CD4-positive, alpha-beta memory T cell (primary cell): ENCODE measurements around the gene STARD5. TPM values are rescaled to one million over a fixed set of nuclear protein-coding genes. Genes with fewer than 3 reads are reported as not detected.

Experiments
- CTCF ChIA-PET: fragments of 350-600 bp; sonication (Branson Sonifier 250); formaldehyde crosslinking; loops from one replicate; lab custom pipeline; 2021; ENCODE audit warnings: inconsistent platforms; ENCODE audit not compliant: partially characterized antibody; lab: Charles Lee
- POLR2A ChIA-PET: fragments of 350-600 bp; sonication (Branson Sonifier 250); formaldehyde crosslinking; loops from one replicate; lab custom pipeline; 2021; ENCODE audit not compliant: partially characterized antibody; lab: Charles Lee
- DNase-seq, 5 donors: peaks; one replicate each; pipeline versions ENCODE4 v3.0.0 to v3.0.0-alpha.2; 2020 to 2022; ENCODE audit warnings: mixed read lengths in 1 of 5
- H3K27ac ChIP-seq: one replicate; pipeline ENCODE4 v1.7.0; 2013; ENCODE audit warnings: low read depth, low read length
- H3K27me3 ChIP-seq: 2 replicates; pipeline ENCODE4 v1.7.0; 2013; ENCODE audit warnings: mild to moderate bottlenecking, low read length, moderate library complexity; ENCODE audit not compliant: insufficient read depth
- H3K36me3 ChIP-seq: 2 replicates; pipeline ENCODE4 v1.7.0; 2013; ENCODE audit warnings: mild to moderate bottlenecking, low read length, moderate library complexity; ENCODE audit not compliant: insufficient read depth
- H3K4me1 ChIP-seq: 2 replicates; pipeline ENCODE4 v1.7.0; 2013; ENCODE audit warnings: mild to moderate bottlenecking, low read length, moderate library complexity; ENCODE audit not compliant: insufficient read depth
- H3K4me3 ChIP-seq, 2 donors: one replicate each; pipeline ENCODE4 v1.7.0; 2013; ENCODE audit warnings: low read length in 2 of 2, mild to moderate bottlenecking in 1 of 2
- H3K9me3 ChIP-seq, 2 donors: one replicate each; pipeline ENCODE4 v1.7.0; 2013; ENCODE audit warnings: low read length in 2 of 2, control low read depth in 1 of 2; ENCODE audit not compliant: control insufficient read depth in 1 of 2
- H3K27ac Mint-ChIP-seq, 7 donors: one replicate each; pipeline ENCODE4 v1.8.0; 2020 to 2021; ENCODE audit warnings: mixed read lengths in 7 of 7, mild to moderate bottlenecking in 6 of 7, inconsistent platforms in 3 of 7, moderate library complexity in 3 of 7
- H3K27me3 Mint-ChIP-seq, 2 donors: one replicate each; pipeline ENCODE4 v1.8.0; 2020 to 2021; ENCODE audit warnings: mixed read lengths in 2 of 2
- H3K36me3 Mint-ChIP-seq, 2 donors: one replicate each; pipeline ENCODE4 v1.8.0; 2020 to 2021; ENCODE audit warnings: mixed read lengths in 2 of 2, inconsistent platforms in 1 of 2, mild to moderate bottlenecking in 1 of 2
- H3K4me1 Mint-ChIP-seq, 4 donors: one replicate each; pipeline ENCODE4 v1.8.0; 2020 to 2021; ENCODE audit warnings: mixed read lengths in 4 of 4, mild to moderate bottlenecking in 1 of 4
- H3K4me3 Mint-ChIP-seq, 8 donors: one replicate each; pipeline ENCODE4 v1.8.0; 2020 to 2021; ENCODE audit warnings: mixed read lengths in 8 of 8, mild to moderate bottlenecking in 7 of 8, moderate library complexity in 6 of 8, inconsistent platforms in 3 of 8
- H3K9me3 Mint-ChIP-seq, 8 donors: one replicate each; pipeline ENCODE4 v1.8.0; 2020 to 2021; ENCODE audit warnings: mixed read lengths in 8 of 8, mild to moderate bottlenecking in 5 of 8, inconsistent platforms in 3 of 8, moderate library complexity in 1 of 8
- intact Hi-C: fragments of 100-400 bp; cut with micrococcal nuclease; formaldehyde crosslinking; loops from one replicate; pipeline ENCODE4 v1.15.1; 2023
- polyA plus RNA-seq, 2 donors: library from polyadenylated mRNA; unstranded; fragments of 300-500 nt; fragmentation: Illumina TruSeq; gene quantifications; one replicate each; pipeline ENCODE4 v1.2.3, GENCODE V29; 2021
- total RNA-seq, 2 experiments: library from RNA; stranded (reverse); gene quantifications; one replicate each; pipeline ENCODE4 v1.2.3, GENCODE V29; 2021

Gene STARD5
- total and polyA plus RNA-seq, 4 experiments from 2014 or later, result 1.9 to 8.0 (median 4.4) TPM

GRCh38 chr15:81293728-81294515, 30.0 kb downstream of the STARD5 start:
- H3K4me1 Mint-ChIP-seq, result peaks cover 55 to 84% (median 68%) of the 10 kb centered on the region in 4 donors
- intact Hi-C loops, result loop anchor here (10.0 kb wide), 1 partner anchor 289 kb away; the partner anchor contains the start of gene TLNRD1
- CTCF ChIA-PET, result interaction anchor here (1.1 to 5.2 kb wide), 5 partner anchors 8 to 27 kb away, joined by 3 to 60 read pairs (median 12); no protein-coding TSS in a partner anchor

GRCh38 chr15:81292523-81293001, 31.4 kb downstream of the STARD5 start:
- peaks cover 64 to 96% (median 79%) of the 10 kb centered on the region in 4 donors for H3K4me1 Mint-ChIP-seq
- CTCF ChIA-PET, result interaction anchor here (1.1 to 5.2 kb wide), 7 partner anchors 9 to 107 kb away, joined by 3 to 60 read pairs (median 6); no protein-coding TSS in a partner anchor
- no peaks in the 10 kb centered on the region for H3K36me3 ChIP-seq
- peak overlapping the region; percentile 91 for H3K27ac ChIP-seq
- intact Hi-C loops, result loop anchor here (10.0 kb wide), 1 partner anchor 288 kb away; the partner anchor contains the start of gene TLNRD1
- H3K9me3 ChIP-seq, result no peaks in the 10 kb centered on the region
- POLR2A ChIA-PET, result interaction anchor here (1.3 to 17.3 kb wide), 5 partner anchors 13 to 293 kb away, joined by 4 to 702 read pairs (median 56); partner anchors contain the start of genes STARD5 and TLNRD1
- H3K27ac Mint-ChIP-seq, result peak overlapping the region; percentile 96 to 99 (median 98)
- peak overlapping the region in 1 of 2 donors; percentile 42 for H3K4me3 ChIP-seq
- H3K9me3 Mint-ChIP-seq, result no peaks in the 10 kb centered on the region
- peaks cover 87% of the 10 kb centered on the region for H3K4me1 ChIP-seq
- H3K4me3 Mint-ChIP-seq, result peak overlapping the region; percentile 80 to 100 (median 98)
- DNase-seq, result peak in 4 of 5 donors; percentile 36 to 79 (median 54)
- H3K27me3 Mint-ChIP-seq, result no peaks in the 10 kb centered on the region
- peaks cover 7 to 10% of the 10 kb centered on the region in 2 donors for H3K36me3 Mint-ChIP-seq
- H3K27me3 ChIP-seq, result no peaks in the 10 kb centered on the region

More at GRCh38 chr15:81293728-81294515, 30.0 kb downstream of the STARD5 start:
- POLR2A ChIA-PET, result interaction anchor here (0.6 to 17.3 kb wide), 7 partner anchors 15 to 293 kb away, joined by 4 to 702 read pairs (median 9); partner anchors contain the start of genes STARD5 and TLNRD1
- Histone ChIP-seq H3K4me3 (peak overlapping the region; percentile 54 to 77), H3K36me3 (peaks cover 6% of the 10 kb centered on the region), H3K27ac (peak overlapping the region; percentile 91), H3K4me1 (peaks cover 75% of the 10 kb centered on the region), H3K27me3 (no peaks in the 10 kb centered on the region), H3K9me3 (no peaks in the 10 kb centered on the region)
- H3K4me3 Mint-ChIP-seq, result peak overlapping the region; percentile 81 to 100 (median 99)
- peaks cover 20 to 24% of the 10 kb centered on the region in 2 donors for H3K36me3 Mint-ChIP-seq
- peak overlapping the region; percentile 96 to 99 (median 98) for H3K27ac Mint-ChIP-seq
- no peaks in the 10 kb centered on the region for H3K27me3 Mint-ChIP-seq
- no peaks in the 10 kb centered on the region for H3K9me3 Mint-ChIP-seq
- DNase-seq, result peak; percentile 86 to 93 (median 88)

GRCh38 chr15:81291916-81292522, 31.9 kb downstream of the STARD5 start:
- Mint-ChIP-seq H3K4me3 (peak overlapping the region; percentile 80 to 100 (median 98)), H3K4me1 (peaks cover 67 to 100% (median 84%) of the 10 kb centered on the region in 4 donors), H3K27me3 (no peaks in the 10 kb centered on the region), H3K27ac (peak overlapping the region; percentile 96 to 99 (median 98)), H3K36me3 (peaks cover 3 to 6% of the 10 kb centered on the region in 2 donors), H3K9me3 (no peaks in the 10 kb centered on the region)
- peak overlapping the region in 1 of 2 donors; percentile 42 for H3K4me3 ChIP-seq
- H3K9me3 ChIP-seq, result no peaks in the 10 kb centered on the region
- peaks cover 93% of the 10 kb centered on the region for H3K4me1 ChIP-seq
- DNase-seq, result peak in 1 of 5 donors; percentile 42
- H3K27ac ChIP-seq, result peak overlapping the region; percentile 91
- intact Hi-C loops, result loop anchor here (10.0 kb wide), 1 partner anchor 287 kb away; the partner anchor contains the start of gene TLNRD1
- no peaks in the 10 kb centered on the region for H3K27me3 ChIP-seq
- ChIA-PET POLR2A (interaction anchor here (0.6 to 17.3 kb wide), 6 partner anchors 13 to 307 kb away, joined by 4 to 702 read pairs (median 30); partner anchors contain the start of genes STARD5 and TLNRD1), CTCF (interaction anchor here (1.1 to 5.2 kb wide), 9 partner anchors 9 to 108 kb away, joined by 3 to 60 read pairs (median 5); no protein-coding TSS in a partner anchor)
- no peaks in the 10 kb centered on the region for H3K36me3 ChIP-seq

- DNase-seq, result no peak
- CTCF ChIA-PET, result interaction anchor here (0.9 to 5.2 kb wide), 8 partner anchors 9 to 109 kb away, joined by 3 to 60 read pairs (median 4); no protein-coding TSS in a partner anchor
- Mint-ChIP-seq H3K9me3 (no peaks in the 10 kb centered on the region), H3K36me3 (peaks cover 0 to 2% of the 10 kb centered on the region in 2 donors), H3K4me1 (peaks cover 71 to 100% (median 87%) of the 10 kb centered on the region in 4 donors), H3K27me3 (no peaks in the 10 kb centered on the region), H3K4me3 (peak overlapping the region in 4 of 8 donors; percentile 10 to 63 (median 12)), H3K27ac (peak overlapping the region in 6 of 7 donors; percentile 24 to 97 (median 87))
- H3K4me3 ChIP-seq, result no peak overlapping the region
- peaks cover 96% of the 10 kb centered on the region for H3K4me1 ChIP-seq
- POLR2A ChIA-PET, result interaction anchor here (1.6 to 17.3 kb wide), 5 partner anchors 9 to 34 kb away, joined by 3 to 702 read pairs (median 56); partner anchors contain the start of gene STARD5
- no peak overlapping the region for H3K27ac ChIP-seq
- H3K36me3 ChIP-seq, result no peaks in the 10 kb centered on the region
- no peaks in the 10 kb centered on the region for H3K9me3 ChIP-seq
- H3K27me3 ChIP-seq, result no peaks in the 10 kb centered on the region
- intact Hi-C loops, result loop anchor here (5.0 to 10.0 kb wide), 2 partner anchors 32 to 285 kb away; partner anchors contain the start of genes STARD5 and TLNRD1
Observed at GRCh38 chr15:81289910-81290309, 34.0 kb downstream of the STARD5 start.

- intact Hi-C loops, result loop anchor here (5.0 kb wide), 1 partner anchor 34 kb away; the partner anchor contains the start of gene STARD5
- Histone ChIP-seq H3K36me3 (no peaks in the 10 kb centered on the region), H3K4me1 (peaks cover 94% of the 10 kb centered on the region), H3K9me3 (no peaks in the 10 kb centered on the region), H3K27me3 (no peaks in the 10 kb centered on the region), H3K4me3 (no peak overlapping the region), H3K27ac (no peak overlapping the region)
- Mint-ChIP-seq H3K4me1 (peaks cover 65 to 96% (median 82%) of the 10 kb centered on the region in 4 donors), H3K4me3 (peak overlapping the region in 4 of 8 donors; percentile 8 to 59 (median 36)), H3K27ac (peak overlapping the region in 6 of 7 donors; percentile 5 to 93 (median 62)), H3K36me3 (peaks cover 0 to 2% of the 10 kb centered on the region in 2 donors), H3K27me3 (no peaks in the 10 kb centered on the region), H3K9me3 (no peaks in the 10 kb centered on the region)
- ChIA-PET POLR2A (interaction anchor here (17.3 kb wide), 1 partner anchor 21 kb away, joined by 702 read pairs; no protein-coding TSS in a partner anchor), CTCF (no interaction called here)
- DNase-seq, result no peak
Observed at GRCh38 chr15:81288616-81289015, 35.3 kb downstream of the STARD5 start.

GRCh38 chr15:81288040-81288439, 35.9 kb downstream of the STARD5 start:
- CTCF ChIA-PET, result interaction anchor here (0.9 to 3.0 kb wide), 4 partner anchors 8 to 48 kb away, joined by 3 to 36 read pairs (median 13); no protein-coding TSS in a partner anchor
- peaks cover 88% of the 10 kb centered on the region for H3K4me1 ChIP-seq
- POLR2A ChIA-PET, result interaction anchor here (2.1 to 3.0 kb wide), 4 partner anchors 13 to 287 kb away, joined by 7 to 222 read pairs (median 16); partner anchors contain the start of genes STARD5 and TLNRD1
- Mint-ChIP-seq H3K36me3 (peaks cover 0 to 2% of the 10 kb centered on the region in 2 donors), H3K4me1 (peaks cover 64 to 90% (median 79%) of the 10 kb centered on the region in 4 donors), H3K9me3 (no peaks in the 10 kb centered on the region), H3K27me3 (no peaks in the 10 kb centered on the region), H3K27ac (peak overlapping the region; percentile 93 to 99 (median 97)), H3K4me3 (peak overlapping the region in 4 of 8 donors; percentile 12 to 54 (median 42))
- no peaks in the 10 kb centered on the region for H3K27me3 ChIP-seq
- no peak overlapping the region for H3K4me3 ChIP-seq
- H3K9me3 ChIP-seq, result no peaks in the 10 kb centered on the region
- intact Hi-C loops, result loop anchor here (5.0 kb wide), 1 partner anchor 34 kb away; the partner anchor contains the start of gene STARD5
- H3K27ac ChIP-seq, result peak overlapping the region; percentile 58
- no peak for DNase-seq
- no peaks in the 10 kb centered on the region for H3K36me3 ChIP-seq
